K562 (cell line): ENCODE data around the gene CCDC88C. TPM values are rescaled to one million over a fixed set of nuclear protein-coding genes. Genes with fewer than 3 reads are reported as not detected.

Experiments
- ATAC-seq: fragments of 200-7000 bp; cut with Tn5 transposase; 3 replicates; pipeline ENCODE4 v1.9.1; 2020; ENCODE audit warnings: moderate library complexity
- BruUV-seq: library from RNA; stranded (reverse); fragments of 400-500 nt; replicated peaks from 2 replicates; lab custom pipeline; 2021; lab: Mats Ljungman, UMichigan
- CTCF ChIA-PET: fragments of 300-600 bp; formaldehyde crosslinking; extraction: SDS; loops from one replicate; lab custom pipeline; 2021; ENCODE audit warnings: low intra/inter-chr PET ratio; lab: Yijun Ruan, JAX
- POLR2A ChIA-PET: fragments of 300-600, 350-650 bp; sonication (Branson Sonifier 250); formaldehyde crosslinking; extraction: SDS; loops from one replicate; lab custom pipeline; 2021; ENCODE audit warnings: antibody characterized with exemption, inconsistent platforms; lab: Yijun Ruan, JAX
- DNase-seq, 4 experiments: peaks; one replicate each; pipeline versions ENCODE4 v3.0.0 to v3.0.0-alpha.2; 2011 to 2018; ENCODE audit warnings: low spot score in 3 of 4, mixed read lengths in 3 of 4; ENCODE audit errors: extremely low read depth in 1 of 4
- FAIRE-seq: peaks from 2 replicates; lab custom pipeline; 2011; peaks lifted over from hg19 to GRCh38; lab: Jason Lieb, UNC
- H2AFZ ChIP-seq: 2 replicates; pipeline ENCODE4 v1.6.0; 2011; ENCODE audit warnings: low read depth, low read length, control low read depth, inconsistent platforms
- H3K27ac ChIP-seq: fragments of 200-600 bp; 3 replicates; pipeline ENCODE4 v1.8.0; 2011; ENCODE audit warnings: low read depth, mild to moderate bottlenecking, control low read depth, inconsistent platforms, low read length, moderate library complexity, mixed read lengths; ENCODE audit errors: extremely low read depth
- H3K27me3 ChIP-seq, 2 experiments: fragments of 300-600 bp in 1 of 2; 2 replicates in 1 of 2; 3 replicates in 1 of 2; pipeline versions ENCODE4 v1.6.0 to v1.8.0; 2011; ENCODE audit warnings: inconsistent platforms in 2 of 2, low read length in 2 of 2, mild to moderate bottlenecking in 1 of 2, mixed read lengths in 1 of 2, moderate library complexity in 1 of 2; ENCODE audit not compliant: control insufficient read depth in 2 of 2, insufficient read depth in 2 of 2
- H3K36me3 ChIP-seq: fragments of 300-600 bp; 3 replicates; pipeline ENCODE4 v1.8.0; 2011; ENCODE audit warnings: mild to moderate bottlenecking, low read length, inconsistent platforms; ENCODE audit not compliant: control insufficient read depth, insufficient read depth
- H3K4me1 ChIP-seq, 2 experiments: fragments of 200-600 bp in 1 of 2; replicated peaks in 1 of 2; 2 replicates in 1 of 2; 3 replicates in 1 of 2; pipeline versions ENCODE4 v1.5.1 to v1.8.0; 2011; ENCODE audit warnings: inconsistent platforms in 2 of 2, low read length in 2 of 2, mild to moderate bottlenecking in 1 of 2, mixed read lengths in 1 of 2, moderate library complexity in 1 of 2; ENCODE audit not compliant: control insufficient read depth in 2 of 2, insufficient read depth in 2 of 2
- H3K4me2 ChIP-seq: 2 replicates; pipeline ENCODE4 v1.6.1; 2011; ENCODE audit warnings: low read length, control low read depth, inconsistent platforms, mixed read lengths; ENCODE audit not compliant: insufficient read depth
- H3K4me3 ChIP-seq: fragments of 200-600 bp; sonication (generic), shearing (Covaris generic); 2 replicates; pipeline ENCODE4 v1.5.1; 2016; ENCODE audit warnings: control low read depth, inconsistent platforms
- H3K79me2 ChIP-seq: fragments of 200-600 bp; 3 replicates; pipeline ENCODE4 v1.8.0; 2011; ENCODE audit warnings: low read length, inconsistent platforms; ENCODE audit not compliant: control insufficient read depth, insufficient read depth
- H3K9ac ChIP-seq, 2 experiments: 2 replicates each; pipeline versions ENCODE4 v1.6.0 to v1.6.1; 2011; ENCODE audit warnings: low read depth in 2 of 2, low read length in 2 of 2, control low read depth in 1 of 2, inconsistent platforms in 1 of 2, mild to moderate bottlenecking in 1 of 2, mixed read lengths in 1 of 2; ENCODE audit not compliant: insufficient read depth in 1 of 2
- H3K9me1 ChIP-seq: one replicate; pipeline ENCODE4 v1.6.0; 2011; ENCODE audit warnings: inconsistent platforms, mild to moderate bottlenecking, low read length, moderate library complexity; ENCODE audit not compliant: control insufficient read depth, insufficient read depth
- H3K9me3 ChIP-seq: replicated peaks from 2 replicates; pipeline ENCODE4 v1.5.1; 2011; ENCODE audit warnings: low read depth, low read length, inconsistent platforms; ENCODE audit not compliant: control insufficient read depth, insufficient read depth
- H4K20me1 ChIP-seq: replicated peaks from 2 replicates; pipeline ENCODE4 v1.6.1; 2011; ENCODE audit warnings: low read length, inconsistent platforms, mixed read lengths; ENCODE audit not compliant: control insufficient read depth, insufficient read depth
- FOXO4 ChIP-seq: fragments of 450-650 bp; formaldehyde crosslinking; IDR thresholded peaks from 2 replicates; pipeline ENCODE4 v1.4.0; 2020; ENCODE audit warnings: mild to moderate bottlenecking, moderate library complexity
- HDAC3 ChIP-seq: fragments of 450-650 bp; IDR thresholded peaks from 2 replicates; pipeline ENCODE4 v1.6.1; 2018; ENCODE audit warnings: borderline replicate concordance, mild to moderate bottlenecking, moderate library complexity; ENCODE audit not compliant: partially characterized antibody
- HNRNPL ChIP-seq: fragments of 200-400 bp; formaldehyde crosslinking; IDR thresholded peaks from 2 replicates; pipeline ENCODE4 v1.6.1; 2017; ENCODE audit warnings: low read depth, mild to moderate bottlenecking, low read length
- PKNOX1 ChIP-seq: fragments of 450-650 bp; IDR thresholded peaks from 2 replicates; pipeline ENCODE4 v1.6.1; 2016
- PREB ChIP-seq: sonication (generic); formaldehyde crosslinking; IDR thresholded peaks from 2 replicates; pipeline ENCODE4 v1.8.1; 2023; ENCODE audit warnings: mild to moderate bottlenecking, missing genetic modification reagents
- RNF219 ChIP-seq: fragments of 250-450 bp; sonication (Bioruptor Pico); IDR thresholded peaks from 2 replicates; pipeline ENCODE4 v1.5.0; 2022; ENCODE audit warnings: mild to moderate bottlenecking
- TAF9B ChIP-seq: fragments of 450-650 bp; IDR thresholded peaks from 2 replicates; pipeline ENCODE4 v1.6.1; 2018; ENCODE audit warnings: mild to moderate bottlenecking; ENCODE audit not compliant: partially characterized antibody
- TFE3 ChIP-seq: fragments of 450-650 bp; formaldehyde crosslinking; IDR thresholded peaks from 2 replicates; pipeline ENCODE4 v1.4.0; 2020; ENCODE audit warnings: mild to moderate bottlenecking, mixed read lengths
- ZFP30 ChIP-seq: fragments of 250-450 bp; sonication (Bioruptor Pico); IDR thresholded peaks from 2 replicates; pipeline ENCODE4 v1.8.0; 2022; ENCODE audit warnings: moderate library complexity, mild to moderate bottlenecking, inconsistent platforms, borderline replicate concordance
- WGBS: fragments of 100-300 bp; shearing (Covaris generic); methylation state at CpG from one replicate; pipeline ENCODE4 v1.1.6; 2016; ENCODE audit warnings: low coverage, mixed read lengths; ENCODE audit not compliant: insufficient coverage; ENCODE audit errors: missing lambda C conversion rate; 5-methylcytosine and 5-hydroxymethylcytosine counted together
- in situ Hi-C: fragments of 300-500 bp; cut with MboI; formaldehyde crosslinking; loops from 4 replicates; pipeline ENCODE4 v1.15.0; 2018; ENCODE audit warnings: inconsistent platforms, mixed read lengths
- intact Hi-C: fragments of 100-400 bp; cut with micrococcal nuclease; formaldehyde crosslinking; loops from 2 replicates; pipeline ENCODE4 v1.14.2; 2022
- polyA plus RNA-seq, 8 experiments: library from polyadenylated mRNA; depleted of rRNA in 4 of 8; stranded (reverse) in 5 of 8; unstranded in 3 of 8; fragments of >200 nt; fragmentation: Nextera tagmentation in 2 of 8; fragmentation: Illumina TruSeq in 1 of 8; extraction: Ambion mirVana in 2 of 8; extraction: Trizol in 1 of 8; gene quantifications; 2 replicates each; pipeline versions ENCODE4 v1.2.1 to v1.2.3, GENCODE V29; 2011 to 2014; ENCODE audit warnings: inconsistent platforms in 1 of 8, missing spikeins in 1 of 8
- total RNA-seq, 7 experiments: library from RNA; depleted of rRNA in 6 of 7; stranded (reverse); fragments of >200 nt in 6 of 7; fragmentation: Illumina TruSeq in 2 of 7; extraction: Trizol in 2 of 7; gene quantifications; 2 replicates each; pipeline versions ENCODE4 v1.2.1 to v1.2.3, GENCODE V29; 2011 to 2021; ENCODE audit warnings: low replicate concordance in 1 of 7

CCDC88C gene
- total and polyA plus RNA-seq, 9 of the 15 experiments (the other 6 are each of a cell fraction or from before 2014, with no cell fraction given), result 0.62 to 22.5 (median 10.7) TPM

GRCh38 chr14:91244501-91244901 is 173.1 kb downstream of the CCDC88C start, which contains the start of gene GPR68:
Gene GPR68 (minus strand): TSS chr14:91244704. CDS start chr14:91235050, 9,654 bp downstream.
- POLR2A ChIA-PET, result interaction anchor here (0.6 to 0.9 kb wide), 3 partner anchors 8 to 182 kb away, joined by 3 to 4 read pairs (median 3); no protein-coding TSS in a partner anchor
- no TSS peak for BruUV-seq
- TF ChIP-seq PREB (CRISPR knock-in tag) (no peak), HNRNPL (no peak), HDAC3 (no peak), ZFP30 (CRISPR knock-in tag) (no peak), FOXO4 (CRISPR knock-in tag) (no peak), RNF219 (CRISPR knock-in tag) (no peak), PKNOX1 (no peak), TFE3 (CRISPR knock-in tag) (no peak), TAF9B (no peak)
- no peak for FAIRE-seq
- DNase-seq, result no peak
- H3K9me3 ChIP-seq, result no peaks in the 10 kb centered on the region
- no peaks in the 10 kb centered on the region for H4K20me1 ChIP-seq
- no peaks in the 10 kb centered on the region for H3K9me1 ChIP-seq
- ATAC-seq, result no peak
- intact Hi-C loops, result no loop called here
- no peaks in the 10 kb centered on the region for H3K79me2 ChIP-seq
- H2AFZ ChIP-seq, result no peak within 1 kb of the TSS
- H3K36me3 ChIP-seq, result no peaks in the 10 kb centered on the region
- H3K9ac ChIP-seq, result no peak within 1 kb of the TSS
- H3K27ac ChIP-seq, result no peak within 1 kb of the TSS
- WGBS, result 63% methylated on average over 5 of the region's 12 CpGs
- no peaks in the 10 kb centered on the region for H3K27me3 ChIP-seq
- in situ Hi-C loops, result no loop called here
- H3K4me2 ChIP-seq, result no peak within 1 kb of the TSS
- peaks cover 0 to 5% of the 10 kb centered on the region in 2 experiments; a peak in 2 of 5 replicates for H3K4me1 ChIP-seq
- CTCF ChIA-PET, result no interaction called here
- no peak within 1 kb of the TSS for H3K4me3 ChIP-seq
